HG03025 (cell line): ENCODE measurements around the gene RAB11FIP4.

Experiments
- ATAC-seq: cut with Tn5 transposase; IDR thresholded peaks from one replicate; pipeline ENCODE4 v1.9.1; 2021; ENCODE audit warnings: mild to moderate bottlenecking, moderate library complexity; ENCODE audit not compliant: unreplicated experiment, low FRiP score

The RAB11FIP4 gene

DNA sequence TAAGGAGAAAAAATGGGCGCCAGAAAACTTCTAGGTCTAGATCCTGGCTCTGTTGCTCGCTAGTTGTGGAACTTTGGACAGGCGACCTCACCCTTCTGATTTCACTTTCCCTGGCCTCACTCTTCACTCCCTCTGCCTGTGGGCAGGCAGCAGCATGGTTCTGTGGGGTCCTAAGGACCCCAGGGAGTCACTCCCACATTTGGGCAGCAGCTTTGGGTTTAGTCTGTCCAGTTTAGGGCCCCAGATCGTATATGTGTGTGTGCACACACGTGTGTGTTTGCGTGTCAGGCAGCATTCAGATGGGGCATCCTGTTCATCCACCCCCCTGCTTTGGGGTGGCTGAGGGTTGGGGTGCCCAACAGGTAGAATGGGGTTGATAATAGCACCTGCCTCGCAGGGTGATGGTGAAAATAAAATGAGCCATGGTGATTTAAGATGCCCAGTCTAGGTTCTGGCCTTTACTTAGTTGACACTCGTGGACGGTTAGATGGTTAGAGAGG lies 102.2 kb downstream of the RAB11FIP4 start:
- ATAC-seq: no peak

DNA sequence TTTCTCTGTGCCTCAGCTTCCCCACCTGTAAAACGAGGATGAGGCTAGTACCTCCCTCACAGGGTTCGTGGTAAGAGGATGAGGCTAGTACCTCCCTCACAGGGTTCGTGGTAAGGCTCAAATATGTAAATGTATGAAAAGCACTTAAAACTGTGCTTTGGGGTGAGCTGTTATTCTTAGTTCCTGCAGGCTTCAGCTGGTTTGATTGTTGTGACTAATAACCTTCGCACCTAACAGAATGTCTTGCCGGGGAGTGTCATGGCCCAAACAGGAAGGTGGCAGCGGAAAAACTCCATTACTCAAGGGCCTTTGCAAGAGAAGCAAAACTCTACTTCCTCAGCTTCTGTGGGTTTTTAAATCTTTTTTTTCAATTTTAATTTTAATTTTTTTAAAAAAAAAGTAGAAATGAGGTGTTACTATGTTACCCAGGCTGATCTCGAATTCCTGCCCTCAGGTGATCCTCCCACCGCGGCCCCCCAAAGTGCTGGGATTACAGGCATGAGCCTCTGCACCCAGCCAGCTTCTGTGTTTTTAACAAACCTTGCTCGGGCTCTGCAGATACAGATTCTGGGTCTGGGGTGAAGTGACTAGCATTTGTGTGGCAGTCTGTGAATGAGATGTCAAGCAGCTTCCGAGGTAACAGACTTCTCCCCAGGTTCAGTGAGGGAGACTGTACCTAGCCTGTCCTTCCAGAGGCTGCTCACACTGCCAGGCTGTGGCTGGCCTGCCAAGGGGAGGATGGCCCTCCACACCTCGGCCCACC lies 103.0 kb downstream of the RAB11FIP4 start:
- peak; percentile 39 for ATAC-seq

DNA sequence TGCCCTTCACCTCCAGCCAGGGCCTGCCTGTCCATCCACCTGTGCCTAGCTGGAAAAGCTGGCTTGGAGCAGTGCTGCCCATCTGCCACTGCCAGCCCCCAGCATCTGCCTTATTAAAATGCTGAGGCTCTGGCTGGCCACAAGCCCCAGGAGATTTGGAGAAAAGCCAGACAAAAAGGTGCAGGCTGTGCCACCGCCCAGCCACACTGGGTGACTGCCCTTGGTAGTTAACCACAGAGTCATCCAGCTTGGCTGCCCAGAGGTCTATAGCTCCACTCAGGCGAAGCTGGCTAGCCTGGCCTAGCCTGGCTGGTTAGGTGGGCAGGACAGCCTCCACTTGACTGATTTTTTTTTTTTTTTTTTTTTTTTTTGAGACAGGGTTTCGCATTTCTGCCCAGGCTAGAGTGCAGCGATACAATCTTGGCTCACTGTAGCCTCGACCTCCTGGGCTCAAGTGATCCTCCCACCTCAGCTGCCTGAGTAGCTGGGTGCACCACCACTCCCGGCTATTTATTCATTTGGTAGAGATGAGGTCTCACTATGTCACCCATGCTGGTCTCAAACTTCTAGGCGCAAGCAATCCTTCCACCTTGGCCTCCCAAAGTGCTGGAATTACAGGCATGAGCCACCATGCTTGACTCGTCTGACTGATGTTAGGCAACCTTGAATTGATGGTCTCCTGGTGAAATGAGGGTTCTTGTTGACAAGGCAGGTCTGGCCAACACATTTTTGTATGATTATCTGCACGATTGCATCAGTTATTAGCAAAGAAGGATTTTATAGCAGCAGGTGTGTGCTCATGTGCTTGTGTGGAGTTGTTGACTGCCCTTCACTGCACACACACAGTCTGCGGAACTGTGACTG lies 103.8 kb downstream of the RAB11FIP4 start:
- no peak for ATAC-seq

DNA sequence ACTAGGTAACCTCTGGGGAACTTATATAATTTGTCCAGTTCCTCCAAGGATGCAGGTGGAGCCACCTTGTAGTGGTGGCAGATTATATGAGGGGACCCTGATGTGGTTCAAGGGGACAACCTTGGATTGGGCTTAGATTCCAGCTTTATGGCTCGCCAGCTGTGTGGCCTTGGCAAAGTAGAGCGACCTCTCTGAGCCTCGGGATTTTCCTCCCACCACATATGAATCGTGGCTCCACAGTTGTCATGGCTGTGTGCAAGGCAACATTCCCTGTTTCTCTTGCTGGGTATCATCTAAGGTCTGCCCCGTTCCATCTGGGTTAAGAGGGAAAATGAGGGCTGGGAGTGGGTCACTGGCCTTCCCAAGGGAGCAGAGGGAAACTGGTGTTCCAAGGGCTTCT lies 104.6 kb downstream of the RAB11FIP4 start:
- ATAC-seq: no peak

DNA sequence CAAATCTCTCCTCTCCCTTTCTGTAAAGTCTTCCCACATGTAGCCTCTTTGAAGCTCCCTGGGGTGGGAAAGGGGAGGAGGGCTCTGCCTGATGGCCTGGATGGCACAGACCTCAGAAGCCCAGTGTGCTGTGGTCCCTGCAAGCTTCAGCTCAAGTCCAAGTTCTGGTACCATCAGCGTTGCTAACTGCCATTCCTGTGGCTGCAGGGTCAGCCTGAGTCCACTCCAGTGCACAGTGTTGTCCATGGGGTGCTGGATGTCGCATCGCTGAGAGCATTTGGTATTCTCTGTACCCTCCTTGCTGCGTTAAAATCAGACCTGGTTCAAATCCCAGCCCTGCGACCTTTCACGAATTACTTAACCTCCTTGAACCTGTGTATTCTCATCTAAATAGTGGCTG lies 105.1 kb downstream of the RAB11FIP4 start:
- ATAC-seq: no peak

DNA sequence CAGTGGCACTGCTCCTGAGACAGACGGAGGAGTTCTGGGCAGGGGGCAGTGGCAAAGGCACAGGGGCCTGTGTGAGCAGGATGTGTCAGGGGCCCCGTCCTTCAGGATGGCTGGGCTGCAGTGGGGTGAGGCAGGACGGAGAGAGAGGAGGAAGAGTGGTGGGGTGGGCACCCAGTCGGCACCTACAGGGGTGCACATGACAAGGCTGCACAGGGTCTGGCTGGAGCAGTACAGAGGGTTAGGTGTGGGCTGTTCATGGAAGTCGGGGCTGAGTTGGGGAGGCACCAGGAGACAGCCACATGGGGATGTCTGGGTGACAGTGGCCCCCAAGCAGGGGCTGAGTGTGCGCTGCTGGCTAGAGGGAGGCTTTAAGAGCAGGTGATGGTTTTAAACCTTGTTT lies 106.0 kb downstream of the RAB11FIP4 start:
- no peak for ATAC-seq

DNA sequence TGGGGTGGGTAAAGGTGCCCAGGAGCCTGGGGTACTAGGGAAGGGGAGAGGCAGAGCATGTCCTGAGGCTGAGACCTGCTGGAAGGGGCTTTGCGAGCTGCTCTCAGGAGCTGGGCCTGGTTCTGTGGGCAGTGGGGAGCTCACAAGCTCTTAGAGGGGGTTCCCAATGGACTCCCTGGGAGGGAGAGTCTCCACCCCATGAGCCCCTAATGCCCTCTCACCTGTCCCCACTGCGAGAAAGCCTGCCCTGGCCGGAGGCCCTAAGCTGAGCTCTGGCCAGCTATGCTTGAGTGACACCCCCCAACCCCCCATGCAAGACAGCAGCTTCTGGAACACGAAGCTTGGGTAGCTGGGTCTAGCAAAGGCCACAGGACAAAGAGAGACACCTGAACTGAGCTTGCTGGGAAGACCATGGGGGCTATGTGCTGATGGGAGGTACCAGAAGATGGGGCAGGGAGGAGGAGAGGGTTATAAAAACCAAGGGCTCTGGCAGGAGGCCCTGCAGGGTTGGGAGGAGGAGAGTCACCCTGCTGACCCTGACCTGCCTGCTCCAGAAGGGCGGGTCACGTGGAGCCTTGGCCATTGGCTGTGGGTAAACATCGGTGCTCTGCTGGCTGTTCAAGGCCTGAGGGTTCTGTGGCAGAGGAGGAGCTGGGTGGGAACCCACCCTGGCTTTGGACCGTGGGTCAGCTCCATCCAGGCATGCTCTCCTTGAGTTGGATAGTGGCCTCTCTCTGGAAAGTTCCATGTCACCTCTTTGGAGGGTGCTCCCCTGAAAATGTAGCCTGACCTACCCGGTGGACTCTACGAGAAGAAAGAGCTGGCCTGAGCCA lies 106.7 kb downstream of the RAB11FIP4 start:
- ATAC-seq: no peak

DNA sequence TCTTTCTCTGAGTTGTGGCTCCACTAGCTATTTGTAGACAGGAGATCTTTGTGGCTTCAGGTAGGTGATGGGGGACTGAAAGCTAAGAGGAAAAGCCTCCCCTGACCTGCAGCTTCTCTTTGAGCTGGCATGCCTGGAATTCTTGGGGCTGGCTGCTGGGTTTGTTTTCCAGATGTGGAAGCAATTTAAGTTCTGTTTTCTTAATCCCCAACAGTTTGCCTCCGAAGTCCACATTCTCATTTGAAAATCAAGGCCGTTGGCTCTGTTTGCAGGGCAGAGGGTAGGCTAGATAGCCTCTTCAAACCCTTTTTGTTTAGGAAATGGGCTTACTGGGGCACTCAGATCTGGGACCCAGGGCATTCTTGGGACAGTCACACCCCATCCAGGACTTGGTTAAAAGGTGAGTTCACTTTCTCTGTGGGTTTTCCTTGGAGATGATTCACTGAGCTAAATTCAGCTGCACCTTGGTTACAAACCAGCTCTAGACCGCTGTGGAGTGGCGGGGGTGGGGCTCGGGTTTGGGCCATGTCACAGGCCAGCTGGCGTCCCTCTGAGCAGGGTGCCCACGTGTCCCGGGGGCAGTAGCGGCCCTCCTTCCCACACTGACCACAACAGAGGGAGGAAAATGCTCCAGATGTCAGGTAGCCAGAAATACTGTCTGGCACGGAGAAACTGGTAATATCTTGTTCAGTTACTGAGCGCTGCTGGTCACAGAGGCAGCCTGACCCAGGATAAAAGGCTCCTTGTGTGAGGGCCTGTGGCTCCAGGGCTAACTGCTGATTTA lies 108.5 kb downstream of the RAB11FIP4 start:
- ATAC-seq: no peak

DNA sequence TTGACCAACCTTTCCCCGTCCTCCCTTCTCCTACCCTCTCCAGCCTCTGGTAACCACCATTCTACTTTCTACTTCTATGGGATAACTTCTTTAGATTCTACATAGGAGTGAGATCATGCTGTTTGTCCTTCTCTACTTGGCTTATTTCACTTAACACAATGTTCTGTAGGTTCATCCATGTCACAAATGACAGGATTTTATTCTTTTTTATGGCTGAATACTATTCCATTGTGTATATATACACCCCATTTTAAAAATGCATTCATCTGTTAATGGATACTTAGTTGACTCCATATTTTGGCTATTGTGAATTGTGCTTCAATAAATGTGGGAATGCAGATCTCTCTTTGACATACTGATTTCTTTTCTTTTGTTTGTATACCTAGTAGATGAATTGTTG lies 115.0 kb downstream of the RAB11FIP4 start:
- no peak for ATAC-seq

DNA sequence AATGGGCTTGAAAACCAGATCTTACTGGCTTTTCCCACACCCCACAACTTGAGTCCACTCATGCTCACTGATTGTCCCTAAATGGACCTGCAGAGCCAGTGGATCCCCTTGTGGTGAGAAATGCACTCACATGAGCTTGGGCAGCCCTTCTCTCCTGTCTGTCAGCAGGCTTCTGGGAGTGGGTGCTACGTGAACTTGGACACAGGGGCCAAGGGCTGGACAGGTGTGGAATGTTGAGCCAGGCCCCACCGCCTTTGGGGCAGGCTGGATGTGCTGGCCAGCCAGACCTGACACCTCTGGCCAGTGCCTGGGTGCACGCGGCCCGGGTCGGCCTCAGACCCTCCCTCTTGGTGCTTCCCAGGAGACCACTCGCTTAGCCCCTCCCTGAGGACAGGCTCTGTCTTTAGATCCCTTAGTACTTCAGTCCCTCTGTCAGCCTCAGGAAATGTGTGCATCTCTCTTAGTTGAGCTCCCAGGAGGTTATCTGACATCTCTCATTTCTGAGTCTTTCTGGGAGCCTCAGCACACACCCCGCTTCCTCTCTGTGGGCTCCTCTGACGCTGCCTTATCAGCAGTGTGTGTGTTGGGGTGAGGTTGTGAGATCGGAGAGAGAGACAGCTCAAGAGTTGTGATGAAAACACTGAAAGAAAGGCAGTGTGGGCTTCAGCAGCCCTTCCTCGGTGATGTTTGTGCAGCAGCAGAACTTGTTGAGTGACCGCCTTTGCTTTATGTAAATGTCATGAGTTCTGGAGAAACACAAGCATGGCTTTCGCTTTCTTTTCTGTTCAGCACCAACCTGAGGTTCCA lies 117.0 kb downstream of the RAB11FIP4 start:
- peak; percentile 63 for ATAC-seq

DNA sequence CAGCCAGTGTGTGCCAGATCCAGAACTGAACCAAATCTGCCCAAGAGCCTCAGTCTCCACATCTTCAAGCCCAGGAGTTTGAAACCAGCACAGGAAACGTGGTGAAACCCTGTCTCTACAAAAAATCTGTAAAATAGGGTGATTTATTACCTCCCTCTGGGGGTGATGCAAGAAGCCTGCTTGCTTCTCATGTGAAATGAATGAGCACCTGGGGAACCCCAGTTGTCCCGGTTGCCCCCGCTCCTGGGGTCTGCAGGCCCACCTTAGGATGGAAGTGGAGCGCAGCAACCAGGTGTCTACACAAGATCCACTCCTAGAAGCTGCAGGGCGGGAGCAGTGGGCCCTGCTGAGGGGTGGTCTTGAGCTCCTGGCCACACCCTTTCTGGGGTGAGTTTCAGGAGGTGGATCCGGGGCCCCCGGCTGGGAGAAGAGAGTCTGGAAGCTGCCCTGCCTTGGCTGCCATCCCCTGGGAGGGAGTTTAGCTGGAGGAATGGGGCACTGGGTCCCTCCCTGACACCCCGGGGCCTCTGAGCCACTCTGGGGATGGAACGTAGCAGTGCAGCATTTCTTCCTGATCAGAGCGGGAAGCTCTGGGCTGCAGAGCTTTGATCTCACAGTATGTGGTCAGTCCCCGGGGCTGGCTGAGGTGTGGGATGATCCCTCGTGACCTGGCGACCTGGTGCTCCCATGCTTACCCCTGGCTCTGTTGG lies 117.8 kb downstream of the RAB11FIP4 start:
- ATAC-seq: no peak

DNA sequence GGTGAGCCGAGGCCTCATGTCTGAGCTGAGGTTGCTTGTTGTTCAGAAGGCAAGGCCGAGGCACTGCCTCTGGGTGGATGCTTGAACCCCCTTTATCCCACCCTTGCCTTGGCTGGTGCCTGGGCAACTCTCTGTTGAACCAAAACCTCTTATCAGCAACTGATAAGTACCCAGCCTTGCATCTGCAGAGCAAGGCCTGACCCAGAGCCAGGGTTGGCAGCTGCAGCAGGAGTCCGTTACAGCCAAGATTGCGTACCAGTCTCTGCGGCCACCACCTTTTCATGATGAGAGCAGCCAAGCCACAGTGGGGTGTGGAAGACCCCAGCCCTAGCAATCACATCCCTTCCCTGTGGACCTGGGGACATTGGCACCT lies 118.3 kb downstream of the RAB11FIP4 start:
- no peak for ATAC-seq

DNA sequence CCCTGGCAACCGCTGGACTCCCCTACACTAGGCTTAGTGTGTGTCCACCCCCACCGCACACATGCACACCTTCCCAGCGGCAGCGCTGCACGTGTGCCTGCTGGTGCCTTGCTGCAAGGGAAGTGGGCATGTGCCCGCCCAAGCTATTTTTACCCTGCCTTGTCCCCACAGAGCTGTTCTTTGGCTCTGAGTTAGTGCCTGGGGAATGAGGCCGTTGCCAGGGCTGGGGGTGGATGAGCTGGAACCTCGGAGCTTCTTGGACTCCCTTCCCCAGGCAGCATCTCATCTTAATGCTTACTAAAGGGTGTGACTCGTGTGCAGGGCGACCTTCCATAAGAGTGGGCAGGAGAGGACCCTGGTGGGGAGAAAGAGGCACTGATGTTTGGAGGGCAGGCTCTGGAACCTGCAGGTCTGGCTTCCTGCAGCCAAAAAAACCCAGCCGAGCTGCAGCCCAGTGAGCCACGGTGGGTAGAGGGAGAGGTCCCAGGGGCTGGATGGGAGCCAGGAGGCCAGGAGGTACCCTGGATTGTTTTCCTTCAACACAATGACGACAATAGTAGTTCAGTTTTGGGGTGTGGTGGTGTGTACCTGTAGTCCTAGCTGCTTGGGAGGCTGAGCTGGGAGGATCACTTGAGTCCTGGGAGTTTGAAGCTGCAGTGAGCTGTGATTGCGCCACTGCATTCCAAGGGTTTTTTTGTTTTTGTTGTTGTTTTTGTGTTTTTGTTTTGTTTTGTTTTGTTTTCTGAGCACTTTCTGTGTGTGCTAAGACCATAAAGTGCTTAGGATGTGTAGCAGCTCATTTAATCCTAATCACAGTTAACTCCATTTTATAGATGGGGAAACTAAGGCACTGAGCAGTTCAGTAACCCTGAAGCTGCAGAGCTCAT lies 119.1 kb downstream of the RAB11FIP4 start:
- no peak for ATAC-seq

DNA sequence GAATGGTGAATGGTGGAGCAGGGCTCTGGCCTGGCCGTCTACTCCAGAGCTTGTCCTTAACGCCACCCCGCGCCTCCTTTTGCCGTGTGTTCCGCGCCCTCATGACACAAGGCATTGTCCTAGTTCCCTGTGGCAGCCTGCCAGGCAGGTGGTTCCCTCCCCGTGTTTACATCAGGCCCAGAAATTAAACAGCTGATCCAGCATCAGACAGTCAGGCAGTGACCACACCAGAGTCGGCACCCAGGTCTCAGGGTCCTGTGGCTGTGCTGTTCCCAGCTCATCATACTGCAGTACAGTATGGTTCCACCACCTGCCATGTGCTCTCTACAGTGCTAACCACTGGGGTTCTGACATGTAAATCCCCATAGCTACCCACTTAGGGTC lies 119.7 kb downstream of the RAB11FIP4 start:
- ATAC-seq: no peak

DNA sequence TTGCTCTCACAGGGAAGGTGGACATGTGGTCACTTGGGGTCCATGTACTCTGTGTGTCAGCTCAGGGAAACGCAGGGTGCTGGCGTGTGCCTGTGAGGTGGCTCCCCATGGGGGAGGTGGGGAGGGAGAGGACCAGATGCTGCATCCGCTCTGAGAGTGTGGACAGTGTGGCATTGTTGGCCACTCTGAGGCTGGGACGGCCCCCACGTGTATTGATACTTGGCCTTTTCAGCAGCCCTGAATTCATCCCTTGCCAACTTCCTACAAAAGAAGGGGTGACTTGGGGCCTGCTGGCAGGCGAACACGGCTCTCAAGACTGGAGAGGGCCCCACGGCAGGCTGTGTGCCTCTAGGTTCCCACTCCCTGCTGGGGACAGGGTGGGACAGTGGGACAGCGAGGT lies 120.1 kb downstream of the RAB11FIP4 start:
- ATAC-seq: no peak

DNA sequence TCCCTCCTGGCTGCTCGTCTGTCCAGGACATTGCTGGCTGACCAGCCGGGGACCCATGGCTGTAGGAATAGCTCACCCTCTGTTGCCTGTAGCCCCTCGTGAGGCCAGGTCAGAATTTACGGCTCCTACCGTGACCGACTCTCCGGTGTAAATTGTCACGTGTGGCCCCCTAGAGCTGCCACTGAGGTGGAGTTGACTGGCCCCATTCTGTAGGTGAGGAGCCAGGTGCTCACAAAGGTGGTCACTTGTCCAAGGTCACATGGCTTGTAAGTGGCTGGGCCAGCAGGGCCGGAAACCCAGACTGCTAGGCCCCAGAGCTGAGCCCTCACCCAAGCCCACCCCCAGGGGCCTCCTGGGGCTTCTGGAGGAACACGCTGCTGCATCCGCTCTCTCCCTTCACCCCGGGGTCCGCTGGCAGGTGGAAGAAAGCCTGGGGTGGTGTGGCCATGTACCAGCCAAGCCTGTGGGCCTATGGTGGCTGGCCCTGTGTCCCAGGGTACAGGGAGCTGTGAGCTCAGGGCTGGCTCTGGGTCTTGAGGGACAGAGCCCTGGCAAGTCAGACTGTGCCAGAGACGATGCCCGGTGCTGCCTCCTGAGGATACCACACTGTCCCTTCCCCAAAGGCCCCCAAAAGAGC lies 120.7 kb downstream of the RAB11FIP4 start:
- ATAC-seq: no peak

DNA sequence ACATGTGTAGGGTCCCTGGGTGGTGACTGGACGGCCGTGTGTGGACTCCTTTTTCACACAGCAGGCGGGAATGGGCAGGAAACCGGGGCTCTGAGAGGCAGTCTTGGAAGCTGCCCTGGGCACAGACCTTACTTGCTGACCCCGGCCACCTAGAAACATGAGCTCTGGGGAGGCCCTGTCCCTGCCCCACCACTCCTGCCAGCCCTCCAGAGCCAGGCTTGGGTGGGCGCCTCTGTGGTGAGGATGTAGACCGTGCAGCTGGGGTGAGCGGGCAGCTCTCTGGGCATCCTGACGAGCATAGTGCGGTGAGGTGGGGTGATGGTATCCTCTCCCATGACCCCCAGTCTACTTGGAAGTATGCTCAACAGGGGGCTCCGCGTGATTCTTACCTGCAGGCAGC lies 121.3 kb downstream of the RAB11FIP4 start:
- no peak for ATAC-seq
